ENCODE results near the gene STYK1.

STYK1 gene

DNA sequence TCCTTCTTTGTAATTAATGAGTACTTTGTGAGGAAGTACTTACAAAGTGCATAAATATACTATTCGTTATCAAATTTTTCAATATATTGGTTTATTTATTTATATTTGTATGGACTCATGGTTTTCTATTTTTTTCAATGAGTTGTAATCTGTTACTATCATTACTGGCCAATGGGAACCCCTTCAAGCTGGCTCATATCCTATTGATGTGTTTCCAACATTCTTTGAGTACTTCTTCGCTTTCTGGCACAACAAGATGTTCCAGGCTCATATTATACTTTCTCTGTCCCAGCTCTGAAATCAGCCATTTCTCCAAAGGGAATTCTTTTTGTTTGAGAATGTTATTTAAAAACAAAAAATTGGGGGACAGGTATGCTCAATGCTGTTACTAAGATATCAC, 31.8 kb upstream of the STYK1 start:
- Histone ChIP-seq H3K36me3 (ENCODE audit: insufficient read depth, insufficient read length, low read length) (peaks cover 97% of the 10 kb centered on the region), H3K4me1 (ENCODE audit: insufficient read depth, insufficient read length) (no peaks in the 10 kb centered on the region), H3K9ac (ENCODE audit: insufficient read length, low read depth) (no peak overlapping the region), H3K4me3 (ENCODE audit: insufficient read length, low read depth) (no peak overlapping the region), H3K9me3 (ENCODE audit: insufficient read depth, low read length) (no peaks in the 10 kb centered on the region), H3K27me3 (ENCODE audit: insufficient read depth, insufficient read length) (no peaks in the 10 kb centered on the region)
- no peak for TF ChIP-seq SUZ12 (IDR thresholded peaks at IDR 0.05; ENCODE audit: extremely low read depth, insufficient read depth, insufficient read length)
- no peak for TF ChIP-seq ZNF274 (IDR thresholded peaks at IDR 0.05; ENCODE audit: low read depth, low read length)
- TF ChIP-seq YY1 (IDR thresholded peaks at IDR 0.05; ENCODE audit: insufficient read depth, insufficient read length): no peak
- DNase-seq (ENCODE audit: low read depth, low spot score): no peak

DNA sequence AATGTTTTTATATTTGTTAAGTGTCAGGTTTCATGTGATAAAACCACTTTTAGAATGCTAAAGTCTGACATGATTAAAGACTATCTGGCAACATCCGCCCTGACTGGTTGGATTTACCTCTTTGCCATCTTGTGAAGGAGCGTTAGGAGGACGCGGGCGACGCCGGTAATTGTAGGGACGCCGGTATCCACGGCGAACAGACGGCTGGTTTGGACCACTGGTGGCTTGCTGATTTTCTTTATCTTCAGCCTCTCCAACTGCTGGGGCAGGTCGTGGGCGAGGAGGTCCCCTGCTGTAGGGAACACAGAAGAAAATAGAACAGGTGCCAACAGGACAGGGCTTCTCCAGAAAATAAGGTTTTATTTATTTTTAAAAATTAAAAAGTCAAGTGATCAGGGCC, 28.0 kb upstream of the STYK1 start:
- Histone ChIP-seq H3K9ac (ENCODE audit: insufficient read length, low read depth) (no peak overlapping the region), H3K36me3 (ENCODE audit: insufficient read depth, insufficient read length, low read length) (peaks cover 97% of the 10 kb centered on the region), H3K4me3 (ENCODE audit: insufficient read length, low read depth) (no peak overlapping the region), H3K9me3 (ENCODE audit: insufficient read depth, low read length) (no peaks in the 10 kb centered on the region), H3K27me3 (ENCODE audit: insufficient read depth, insufficient read length) (no peaks in the 10 kb centered on the region), H3K4me1 (ENCODE audit: insufficient read depth, insufficient read length) (no peaks in the 10 kb centered on the region)
- TF ChIP-seq SUZ12 (IDR thresholded peaks at IDR 0.05; ENCODE audit: extremely low read depth, insufficient read depth, insufficient read length) (no peak), ZNF274 (IDR thresholded peaks at IDR 0.05; ENCODE audit: low read depth, low read length) (no peak), YY1 (IDR thresholded peaks at IDR 0.05; ENCODE audit: insufficient read depth, insufficient read length) (no peak)
- DNase-seq (ENCODE audit: low read depth, low spot score): no peak

DNA sequence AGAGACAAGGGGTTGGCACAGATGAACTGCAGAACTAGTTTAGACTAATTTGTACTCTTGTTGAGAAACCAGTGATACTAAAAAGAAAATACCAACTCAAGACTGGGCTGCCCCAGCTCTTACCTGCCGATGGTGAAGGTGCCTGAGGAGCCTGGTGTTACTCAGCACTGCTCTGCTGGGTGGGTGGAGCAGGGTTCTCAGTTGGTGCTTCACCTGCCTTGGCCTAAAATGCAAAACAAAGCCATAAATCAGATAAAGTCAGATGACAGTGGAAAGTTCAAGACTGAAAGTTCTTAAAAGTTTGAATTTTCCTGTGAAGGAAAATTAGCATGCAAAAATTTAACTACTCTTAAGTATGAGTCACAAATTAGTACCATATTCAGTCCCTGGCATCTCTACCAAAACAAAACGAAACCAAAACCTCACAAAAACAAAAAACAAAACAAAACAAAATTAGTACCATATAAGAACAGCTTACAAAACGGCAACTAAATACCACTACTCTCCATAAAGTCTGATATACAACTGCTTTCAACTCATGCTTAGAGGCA, 27.4 kb upstream of the STYK1 start:
- H3K9ac ChIP-seq (ENCODE audit: insufficient read length, low read depth): no peak overlapping the region

DNA sequence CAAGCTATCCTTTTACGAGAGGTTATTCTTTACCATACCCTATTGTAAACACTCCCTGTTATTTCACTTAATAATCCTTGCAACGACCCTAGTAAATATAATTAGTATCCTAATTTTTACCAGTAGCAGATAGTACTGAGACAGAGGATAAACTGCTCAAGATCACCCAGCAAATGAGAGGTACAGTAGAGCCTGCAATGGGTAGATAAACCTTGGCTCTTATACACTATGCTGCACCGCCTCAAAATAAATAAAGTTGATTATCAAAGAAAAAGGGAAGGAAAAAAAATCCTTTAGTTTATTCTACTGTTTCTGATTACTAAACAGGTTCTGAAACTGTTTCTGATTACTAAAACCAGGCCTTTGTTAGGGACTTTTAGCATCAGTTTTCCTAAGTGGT, 26.7 kb upstream of the STYK1 start:
- H3K9me3 ChIP-seq (ENCODE audit: insufficient read depth, low read length): no peaks in the 10 kb centered on the region
- no peak overlapping the region for H3K4me3 ChIP-seq (ENCODE audit: insufficient read length, low read depth)
- no peaks in the 10 kb centered on the region for H3K4me1 ChIP-seq (ENCODE audit: insufficient read depth, insufficient read length)
- no peak overlapping the region for H3K9ac ChIP-seq (ENCODE audit: insufficient read length, low read depth)
- TF ChIP-seq YY1 (IDR thresholded peaks at IDR 0.05; ENCODE audit: insufficient read depth, insufficient read length) (no peak), ZNF274 (IDR thresholded peaks at IDR 0.05; ENCODE audit: low read depth, low read length) (no peak), SUZ12 (IDR thresholded peaks at IDR 0.05; ENCODE audit: extremely low read depth, insufficient read depth, insufficient read length) (no peak)
- no peaks in the 10 kb centered on the region for H3K27me3 ChIP-seq (ENCODE audit: insufficient read depth, insufficient read length)
- peaks cover 98% of the 10 kb centered on the region for H3K36me3 ChIP-seq (ENCODE audit: insufficient read depth, insufficient read length, low read length)
- no peak for DNase-seq (ENCODE audit: low read depth, low spot score)

More for the DNA sequence above, 27.4 kb upstream of the STYK1 start:
- Histone ChIP-seq H3K9me3 (ENCODE audit: insufficient read depth, low read length) (no peaks in the 10 kb centered on the region), H3K4me1 (ENCODE audit: insufficient read depth, insufficient read length) (no peaks in the 10 kb centered on the region), H3K4me3 (ENCODE audit: insufficient read length, low read depth) (no peak overlapping the region), H3K27me3 (ENCODE audit: insufficient read depth, insufficient read length) (no peaks in the 10 kb centered on the region), H3K36me3 (ENCODE audit: insufficient read depth, insufficient read length, low read length) (peaks cover 100% of the 10 kb centered on the region)
- TF ChIP-seq ZNF274 (IDR thresholded peaks at IDR 0.05; ENCODE audit: low read depth, low read length): no peak
- no peak for TF ChIP-seq SUZ12 (IDR thresholded peaks at IDR 0.05; ENCODE audit: extremely low read depth, insufficient read depth, insufficient read length)
- TF ChIP-seq YY1 (IDR thresholded peaks at IDR 0.05; ENCODE audit: insufficient read depth, insufficient read length): no peak
- DNase-seq (ENCODE audit: low read depth, low spot score): no peak

DNA sequence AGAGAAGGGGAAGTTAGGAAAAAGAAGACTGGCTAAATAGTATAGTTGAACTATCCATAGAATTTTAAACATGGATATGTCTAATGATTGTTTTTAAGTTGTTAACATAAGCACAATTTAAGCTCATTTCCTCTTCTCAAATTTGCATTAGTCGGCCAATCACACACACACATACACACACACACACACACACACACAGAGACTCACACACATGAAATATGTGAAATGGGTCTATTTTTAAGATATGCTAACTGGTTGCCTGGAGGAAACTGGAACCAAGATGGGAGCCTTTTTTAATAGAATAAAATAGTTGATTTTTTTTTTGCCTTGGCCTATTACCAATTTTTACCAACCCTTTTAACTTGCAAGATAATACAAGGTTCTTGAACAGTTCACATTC, 24.0 kb upstream of the STYK1 start:
- Histone ChIP-seq H3K9ac (ENCODE audit: insufficient read length, low read depth) (no peak overlapping the region), H3K36me3 (ENCODE audit: insufficient read depth, insufficient read length, low read length) (peaks cover 71% of the 10 kb centered on the region)
- no peak for TF ChIP-seq YY1 (IDR thresholded peaks at IDR 0.05; ENCODE audit: insufficient read depth, insufficient read length)
- TF ChIP-seq SUZ12 (IDR thresholded peaks at IDR 0.05; ENCODE audit: extremely low read depth, insufficient read depth, insufficient read length): no peak
- no peak for TF ChIP-seq ZNF274 (IDR thresholded peaks at IDR 0.05; ENCODE audit: low read depth, low read length)

DNA sequence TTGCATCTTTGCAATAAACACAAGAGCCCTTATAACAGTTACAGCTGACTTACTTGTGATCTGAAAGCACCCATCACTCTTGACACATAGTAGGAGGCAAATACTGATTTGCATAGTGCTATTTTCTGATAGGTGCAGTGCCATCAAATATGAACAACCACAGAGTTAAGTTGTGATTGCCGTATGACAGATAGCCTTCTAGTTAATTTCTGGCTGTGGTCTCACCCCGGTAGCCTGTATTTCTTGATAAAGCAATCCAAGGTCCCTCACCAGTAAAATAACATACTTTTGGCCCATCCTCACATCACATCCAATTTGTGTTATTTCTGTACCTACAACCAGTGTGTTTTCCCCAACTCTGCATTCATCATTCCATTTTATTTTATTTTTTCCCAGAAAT, 23.3 kb upstream of the STYK1 start:
- no peak for DNase-seq (ENCODE audit: low read depth, low spot score)
- Histone ChIP-seq H3K27me3 (ENCODE audit: insufficient read depth, insufficient read length) (no peaks in the 10 kb centered on the region), H3K9ac (ENCODE audit: insufficient read length, low read depth) (no peak overlapping the region), H3K4me3 (ENCODE audit: insufficient read length, low read depth) (no peak overlapping the region), H3K4me1 (ENCODE audit: insufficient read depth, insufficient read length) (no peaks in the 10 kb centered on the region), H3K9me3 (ENCODE audit: insufficient read depth, low read length) (no peaks in the 10 kb centered on the region), H3K36me3 (ENCODE audit: insufficient read depth, insufficient read length, low read length) (peaks cover 64% of the 10 kb centered on the region)
- TF ChIP-seq YY1 (IDR thresholded peaks at IDR 0.05; ENCODE audit: insufficient read depth, insufficient read length) (no peak), ZNF274 (IDR thresholded peaks at IDR 0.05; ENCODE audit: low read depth, low read length) (no peak), SUZ12 (IDR thresholded peaks at IDR 0.05; ENCODE audit: extremely low read depth, insufficient read depth, insufficient read length) (no peak)

More for the DNA sequence above, 24.0 kb upstream of the STYK1 start:
- H3K4me1 ChIP-seq (ENCODE audit: insufficient read depth, insufficient read length): no peaks in the 10 kb centered on the region
- H3K4me3 ChIP-seq (ENCODE audit: insufficient read length, low read depth): no peak overlapping the region
- no peaks in the 10 kb centered on the region for H3K27me3 ChIP-seq (ENCODE audit: insufficient read depth, insufficient read length)
- no peak for DNase-seq (ENCODE audit: low read depth, low spot score)
- no peaks in the 10 kb centered on the region for H3K9me3 ChIP-seq (ENCODE audit: insufficient read depth, low read length)

DNA sequence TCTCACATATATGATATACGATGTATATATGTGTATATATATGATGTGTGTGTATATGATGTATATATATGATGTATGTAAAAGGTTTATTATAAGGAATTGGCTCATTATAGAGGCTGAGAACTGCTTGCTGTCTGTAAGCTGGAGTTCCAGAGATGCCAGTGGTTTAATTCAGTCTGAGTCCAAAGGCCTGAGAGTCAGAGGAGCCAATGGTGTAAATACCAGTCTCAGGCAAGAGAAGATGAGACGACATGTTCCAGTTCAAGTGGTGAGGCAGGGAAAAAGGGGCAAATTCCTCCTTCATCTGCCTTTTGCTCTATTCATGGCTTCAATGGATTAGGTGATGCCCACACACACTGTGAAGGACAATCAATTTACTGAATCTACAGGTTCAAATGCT, 17.1 kb upstream of the STYK1 start:
- H3K36me3 ChIP-seq (ENCODE audit: insufficient read depth, insufficient read length, low read length): peaks cover 2% of the 10 kb centered on the region
- no peaks in the 10 kb centered on the region for H3K4me1 ChIP-seq (ENCODE audit: insufficient read depth, insufficient read length)
- no peak overlapping the region for H3K9ac ChIP-seq (ENCODE audit: insufficient read length, low read depth)
- TF ChIP-seq SUZ12 (IDR thresholded peaks at IDR 0.05; ENCODE audit: extremely low read depth, insufficient read depth, insufficient read length) (no peak), YY1 (IDR thresholded peaks at IDR 0.05; ENCODE audit: insufficient read depth, insufficient read length) (no peak)
- no peak overlapping the region for H3K4me3 ChIP-seq (ENCODE audit: insufficient read length, low read depth)
- no peaks in the 10 kb centered on the region; the same call in 1 of the 2 replicates for H3K9me3 ChIP-seq (ENCODE audit: insufficient read depth, low read length)
- no peaks in the 10 kb centered on the region for H3K27me3 ChIP-seq (ENCODE audit: insufficient read depth, insufficient read length)
- DNase-seq (ENCODE audit: low read depth, low spot score): no peak

Measured in NT2/D1 (cell line).